ENCODE data around the gene ZNF335. TPM values are rescaled to one million over a fixed set of nuclear protein-coding genes. Genes with fewer than 3 reads are reported as not detected.
A peak's percentile ranks its signal among the peaks of the same experiment; 100 is the strongest.

ZNF335 gene
- total and polyA plus RNA-seq, 2 experiments from 2014 or later = 6.9 to 10.8 TPM

GRCh38 chr20:45983279-45983743 is 11.3 kb upstream of the ZNF335 start:
- TF ChIP-seq EZH2 (IDR thresholded peaks at IDR 0.05; ENCODE audit: insufficient read depth, poor library complexity, severe bottlenecking) (no peak), EZH2phosphoT487 (IDR thresholded peaks at IDR 0.05; ENCODE audit: insufficient read depth, low read depth) (no peak)
- Histone ChIP-seq H3K27me3 (replicated peaks; ENCODE audit: insufficient read depth) (0 out of 2 replicates have a peak, but pooled peaks cover 5% of the 10 kb centered on the region), H3K9me3 (ENCODE audit: low read depth) (no peaks in the 10 kb centered on the region), H4K20me1 (ENCODE audit: insufficient read depth) (no peaks in the 10 kb centered on the region), H3K4me1 (ENCODE audit: insufficient read depth) (no peaks in the 10 kb centered on the region), H3K4me3 (no peak overlapping the region), H3K4me2 (ENCODE audit: unreplicated experiment) (no peak overlapping the region), H3K27ac (no peak overlapping the region), H3K36me3 (ENCODE audit: low read depth) (no peaks in the 10 kb centered on the region), H3K79me2 (ENCODE audit: insufficient read depth) (no peaks in the 10 kb centered on the region), H3F3A (ENCODE audit: insufficient read depth) (no peaks in the 10 kb centered on the region), H2AFZ (no peak overlapping the region), H3K9me2 (ENCODE audit: insufficient read depth) (no peaks in the 10 kb centered on the region), H3K9ac (no peak overlapping the region)
- in situ Hi-C loops (cut with MboI) = no loop called here
- WGBS, 2 experiments (ENCODE audit: low coverage in 1 of 2, low lambda C conversion rate in 2 of 2, missing lambda C conversion rate in 2 of 2) = 58 to 62% methylated on average over 7 of the region's 7 CpGs
- peak; percentile 21 for DNase-seq

GRCh38 chr20:45981261-45981660 is 9.3 kb upstream of the ZNF335 start:
- Histone ChIP-seq H3F3A (ENCODE audit: insufficient read depth) (no peaks in the 10 kb centered on the region), H3K4me1 (ENCODE audit: insufficient read depth) (no peaks in the 10 kb centered on the region), H3K36me3 (ENCODE audit: low read depth) (no peaks in the 10 kb centered on the region), H3K9me2 (ENCODE audit: insufficient read depth) (no peaks in the 10 kb centered on the region), H3K27ac (no peak overlapping the region), H3K9ac (no peak overlapping the region), H3K4me3 (no peak overlapping the region), H4K20me1 (ENCODE audit: insufficient read depth) (no peaks in the 10 kb centered on the region), H3K4me2 (ENCODE audit: unreplicated experiment) (no peak overlapping the region), H3K9me3 (ENCODE audit: low read depth) (no peaks in the 10 kb centered on the region), H3K27me3 (replicated peaks; ENCODE audit: insufficient read depth) (0 out of 2 replicates have a peak, but pooled peaks cover 5% of the 10 kb centered on the region), H2AFZ (no peak overlapping the region), H3K79me2 (ENCODE audit: insufficient read depth) (no peaks in the 10 kb centered on the region)
- no peak for DNase-seq
- 61 to 65% methylated on average over 6 of the region's 6 CpGs for WGBS, 2 experiments (ENCODE audit: low coverage in 1 of 2, low lambda C conversion rate in 2 of 2, missing lambda C conversion rate in 2 of 2)
- in situ Hi-C loops (cut with MboI) = no loop called here
- no peak for TF ChIP-seq EZH2phosphoT487 (IDR thresholded peaks at IDR 0.05; ENCODE audit: insufficient read depth, low read depth)
- TF ChIP-seq EZH2 (IDR thresholded peaks at IDR 0.05; ENCODE audit: insufficient read depth, poor library complexity, severe bottlenecking) = no peak

GRCh38 chr20:45976086-45976485 is 4.1 kb upstream of the ZNF335 start:
- H3K4me1 ChIP-seq (ENCODE audit: insufficient read depth) = peaks cover 4% of the 10 kb centered on the region; the same call in 1 of the 2 replicates
- in situ Hi-C loops (cut with MboI) = no loop called here
- peaks cover under 1% of the 10 kb centered on the region; the same call in 1 of the 2 replicates for H3F3A ChIP-seq (ENCODE audit: insufficient read depth)

GRCh38 chr20:45975686-45976085 is 3.7 kb upstream of the ZNF335 start:
- WGBS, 2 experiments (ENCODE audit: low coverage in 1 of 2, low lambda C conversion rate in 2 of 2, missing lambda C conversion rate in 2 of 2) = 70 to 74% methylated on average over 11 of the region's 11 CpGs
- Histone ChIP-seq H3K4me1 (ENCODE audit: insufficient read depth) (peaks cover 4% of the 10 kb centered on the region; the same call in 1 of the 2 replicates), H3K36me3 (ENCODE audit: low read depth) (no peaks in the 10 kb centered on the region), H3K9ac (no peak overlapping the region), H3K79me2 (ENCODE audit: insufficient read depth) (peaks cover 8% of the 10 kb centered on the region), H4K20me1 (ENCODE audit: insufficient read depth) (no peaks in the 10 kb centered on the region), H3K9me3 (ENCODE audit: low read depth) (no peaks in the 10 kb centered on the region), H3K4me3 (no peak overlapping the region), H3K27ac (no peak overlapping the region), H3K4me2 (ENCODE audit: unreplicated experiment) (no peak overlapping the region), H3K27me3 (replicated peaks; ENCODE audit: insufficient read depth) (0 out of 2 replicates have a peak, but pooled peaks cover 5% of the 10 kb centered on the region), H2AFZ (no peak overlapping the region), H3K9me2 (ENCODE audit: insufficient read depth) (no peaks in the 10 kb centered on the region), H3F3A (ENCODE audit: insufficient read depth) (peaks cover 4% of the 10 kb centered on the region; the same call in 1 of the 2 replicates)
- no peak for TF ChIP-seq EZH2phosphoT487 (IDR thresholded peaks at IDR 0.05; ENCODE audit: insufficient read depth, low read depth)
- no peak for TF ChIP-seq EZH2 (IDR thresholded peaks at IDR 0.05; ENCODE audit: insufficient read depth, poor library complexity, severe bottlenecking)
- in situ Hi-C loops (cut with MboI) = no loop called here
- DNase-seq = no peak

More at GRCh38 chr20:45976086-45976485, 4.1 kb upstream of the ZNF335 start:
- no peak overlapping the region for H3K9ac ChIP-seq
- H3K27ac ChIP-seq = no peak overlapping the region
- no peak overlapping the region for H2AFZ ChIP-seq
- no peak for DNase-seq
- no peak overlapping the region for H3K4me3 ChIP-seq
- no peaks in the 10 kb centered on the region for H3K36me3 ChIP-seq (ENCODE audit: low read depth)
- H3K9me3 ChIP-seq (ENCODE audit: low read depth) = no peaks in the 10 kb centered on the region
- no peaks in the 10 kb centered on the region for H3K9me2 ChIP-seq (ENCODE audit: insufficient read depth)
- no peak for TF ChIP-seq EZH2 (IDR thresholded peaks at IDR 0.05; ENCODE audit: insufficient read depth, poor library complexity, severe bottlenecking)
- 0 out of 2 replicates have a peak, but pooled peaks cover 5% of the 10 kb centered on the region for H3K27me3 ChIP-seq (replicated peaks; ENCODE audit: insufficient read depth)
- no peaks in the 10 kb centered on the region for H4K20me1 ChIP-seq (ENCODE audit: insufficient read depth)
- no peak overlapping the region for H3K4me2 ChIP-seq (ENCODE audit: unreplicated experiment)
- peaks cover 4% of the 10 kb centered on the region for H3K79me2 ChIP-seq (ENCODE audit: insufficient read depth)
- 52 to 53% methylated on average over 6 of the region's 6 CpGs for WGBS, 2 experiments (ENCODE audit: low coverage in 1 of 2, low lambda C conversion rate in 2 of 2, missing lambda C conversion rate in 2 of 2)
